Activated B cell treated with CpG ODN at 0.5 μM for 24 hours (primary cell): ENCODE measurements around the gene RNASEH2B. TPM values are rescaled to one million over a fixed set of nuclear protein-coding genes. Genes with fewer than 3 reads are reported as not detected.

ENCODE experiments used
- ATAC-seq: fragments of 200-7000 bp; cut with Tn5 transposase; one replicate; pipeline ENCODE4 v1.10.0; 2021; ENCODE audit warnings: low read depth, mild to moderate bottlenecking, moderate library complexity
- CTCF ChIA-PET: fragments of 350-600 bp; sonication (Branson Sonifier 250); formaldehyde crosslinking; loops from one replicate; lab custom pipeline; 2021; ENCODE audit warnings: antibody characterized with exemption; lab: Charles Lee
- POLR2A ChIA-PET: fragments of 350-600 bp; sonication (Branson Sonifier 250); formaldehyde crosslinking; loops from one replicate; lab custom pipeline; 2021; ENCODE audit warnings: antibody characterized with exemption; lab: Charles Lee
- DNase-seq: peaks from one replicate; pipeline ENCODE4 v3.0.0; 2022
- H3K27ac Mint-ChIP-seq: one replicate; pipeline ENCODE4 v1.8.0; 2020; ENCODE audit warnings: mixed read lengths
- H3K27me3 Mint-ChIP-seq: one replicate; pipeline ENCODE4 v1.8.0; 2021; ENCODE audit warnings: mixed read lengths
- H3K36me3 Mint-ChIP-seq: one replicate; pipeline ENCODE4 v1.8.0; 2021; ENCODE audit warnings: low read depth, mixed read lengths
- H3K4me1 Mint-ChIP-seq: one replicate; pipeline ENCODE4 v1.8.0; 2021; ENCODE audit warnings: mixed read lengths
- H3K4me3 Mint-ChIP-seq: one replicate; pipeline ENCODE4 v1.8.0; 2020; ENCODE audit warnings: mild to moderate bottlenecking, mixed read lengths
- H3K9me3 Mint-ChIP-seq: one replicate; pipeline ENCODE4 v1.8.0; 2020; ENCODE audit warnings: mixed read lengths
- CTCF ChIP-seq: fragments of 200-600 bp; IDR thresholded peaks from one replicate; pipeline ENCODE4 v1.8.0; 2022; ENCODE audit warnings: antibody characterized with exemption, mild to moderate bottlenecking
- intact Hi-C: fragments of 100-400 bp; cut with micrococcal nuclease; formaldehyde crosslinking; loops from one replicate; pipeline ENCODE4 v1.15.1; 2024
- total RNA-seq: library from RNA; stranded (reverse); gene quantifications from 2 replicates; pipeline ENCODE4 v1.2.3, GENCODE V29; 2022

The RNASEH2B gene
- total RNA-seq, 1 donor from 2014 or later = 103 TPM

- no peaks in the 10 kb centered on the region for H3K4me1 Mint-ChIP-seq
- intact Hi-C loops = no loop called here
- H3K36me3 Mint-ChIP-seq = peaks cover 27% of the 10 kb centered on the region
- DNase-seq = no peak
- ATAC-seq = no peak
- no peaks in the 10 kb centered on the region for H3K9me3 Mint-ChIP-seq
- ChIA-PET CTCF (no interaction called here), POLR2A (no interaction called here)
- no peak for TF ChIP-seq CTCF
- H3K27me3 Mint-ChIP-seq = no peaks in the 10 kb centered on the region
- no peak overlapping the region for H3K4me3 Mint-ChIP-seq
- no peak overlapping the region for H3K27ac Mint-ChIP-seq
Observed at GRCh38 chr13:50979187-50979586, 69.6 kb downstream of the RNASEH2B start.

GRCh38 chr13:50981686-50982085 is 72.1 kb downstream of the RNASEH2B start:
- CTCF ChIA-PET = no interaction called here
- Mint-ChIP-seq H3K4me1 (no peaks in the 10 kb centered on the region), H3K4me3 (peak overlapping the region; percentile 28), H3K36me3 (peaks cover 7% of the 10 kb centered on the region), H3K9me3 (no peaks in the 10 kb centered on the region), H3K27me3 (no peaks in the 10 kb centered on the region), H3K27ac (no peak overlapping the region)
- no peak for TF ChIP-seq CTCF
- intact Hi-C loops = no loop called here
- ATAC-seq (no peak), DNase-seq (no peak)
- POLR2A ChIA-PET = no interaction called here

- H3K4me1 Mint-ChIP-seq = peaks cover 25% of the 10 kb centered on the region
- no peak overlapping the region for H3K4me3 Mint-ChIP-seq
- no peak overlapping the region for H3K27ac Mint-ChIP-seq
- POLR2A ChIA-PET = no interaction called here
- no peak for TF ChIP-seq CTCF
- no peaks in the 10 kb centered on the region for H3K27me3 Mint-ChIP-seq
- DNase-seq (no peak), ATAC-seq (no peak)
- intact Hi-C loops = no loop called here
- CTCF ChIA-PET = no interaction called here
- no peaks in the 10 kb centered on the region for H3K36me3 Mint-ChIP-seq
- no peaks in the 10 kb centered on the region for H3K9me3 Mint-ChIP-seq
Observed at GRCh38 chr13:50989476-50989875, 79.9 kb downstream of the RNASEH2B start.

GRCh38 chr13:50990065-50990817 is 80.7 kb downstream of the RNASEH2B start:
- Mint-ChIP-seq H3K4me1 (peaks cover 25% of the 10 kb centered on the region), H3K9me3 (no peaks in the 10 kb centered on the region), H3K27me3 (no peaks in the 10 kb centered on the region), H3K27ac (no peak overlapping the region), H3K4me3 (no peak overlapping the region), H3K36me3 (peaks cover 3% of the 10 kb centered on the region)
- DNase-seq (no peak), ATAC-seq (no peak)
- TF ChIP-seq CTCF = no peak
- ChIA-PET POLR2A (no interaction called here), CTCF (no interaction called here)
- intact Hi-C loops = no loop called here

- CTCF ChIA-PET = interaction anchor here (1.9 kb wide), 1 partner anchor 12 kb away, joined by 4 read pairs; no protein-coding TSS in a partner anchor
- Mint-ChIP-seq H3K27ac (no peak overlapping the region), H3K9me3 (no peaks in the 10 kb centered on the region), H3K27me3 (no peaks in the 10 kb centered on the region), H3K4me1 (peaks cover 25% of the 10 kb centered on the region), H3K36me3 (peaks cover 3% of the 10 kb centered on the region), H3K4me3 (no peak overlapping the region)
- ATAC-seq = no peak
- intact Hi-C loops = no loop called here
- no peak for DNase-seq
- no peak for TF ChIP-seq CTCF
- POLR2A ChIA-PET = no interaction called here
Observed at GRCh38 chr13:50990818-50991506, 81.4 kb downstream of the RNASEH2B start.
